Stimulated activated CD8-positive, alpha-beta memory T cell treated with anti-CD3 and anti-CD28 coated beads, Interleukin-15, amount 100 ng/mL, for 1 hour (primary cell): ENCODE measurements around the gene HYAL1.
"Not testable (repeated sequence)": the region's sequence is repeated elsewhere in the genome, so short reads cannot be mapped to it uniquely, and the experiment has no call there.

Experiments
- DNase-seq: peaks from one replicate; pipeline ENCODE4 v3.0.0-alpha.2; 2020; ENCODE audit warnings: low read depth

Gene HYAL1

DNA sequence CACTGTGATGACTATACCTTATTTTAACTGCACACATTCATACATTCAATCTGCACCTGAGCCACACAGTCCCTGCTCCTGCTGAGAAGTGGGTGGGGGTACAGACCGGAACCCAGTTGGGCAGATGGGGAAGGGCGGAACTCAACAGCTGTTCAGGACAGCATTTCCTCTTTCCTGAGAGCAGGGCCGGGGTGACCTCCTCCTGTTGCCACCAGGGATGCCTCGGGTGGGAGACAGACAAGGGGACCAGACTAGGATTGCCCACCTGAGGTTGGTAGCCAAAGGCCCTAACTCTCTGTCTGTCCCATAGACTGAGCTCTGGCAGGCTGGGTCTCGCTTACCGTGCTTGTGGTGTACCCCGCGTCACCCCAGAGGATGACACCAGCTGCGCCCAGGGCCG, 15.2 kb upstream of the HYAL1 start:
- no peak for DNase-seq

DNA sequence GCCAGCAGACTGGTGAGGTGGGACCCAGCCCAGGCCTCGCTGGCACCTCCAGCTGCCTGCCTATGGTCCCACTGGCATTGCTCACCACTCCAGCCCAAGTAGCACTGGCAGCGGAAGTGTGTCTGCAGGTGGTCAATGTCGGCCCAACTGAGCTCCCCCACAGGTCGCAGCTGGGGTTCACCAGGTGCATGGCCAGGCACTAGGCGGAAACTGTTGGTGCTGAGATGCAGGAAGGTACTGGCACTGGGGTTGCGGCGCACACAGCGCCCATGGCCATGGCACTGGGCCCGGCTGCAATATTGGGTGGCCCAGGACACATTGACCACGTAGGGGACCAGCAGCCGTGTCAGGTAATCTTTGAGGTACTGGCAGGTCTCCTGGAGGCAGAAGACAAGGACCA, 14.8 kb upstream of the HYAL1 start:
- no peak for DNase-seq

DNA sequence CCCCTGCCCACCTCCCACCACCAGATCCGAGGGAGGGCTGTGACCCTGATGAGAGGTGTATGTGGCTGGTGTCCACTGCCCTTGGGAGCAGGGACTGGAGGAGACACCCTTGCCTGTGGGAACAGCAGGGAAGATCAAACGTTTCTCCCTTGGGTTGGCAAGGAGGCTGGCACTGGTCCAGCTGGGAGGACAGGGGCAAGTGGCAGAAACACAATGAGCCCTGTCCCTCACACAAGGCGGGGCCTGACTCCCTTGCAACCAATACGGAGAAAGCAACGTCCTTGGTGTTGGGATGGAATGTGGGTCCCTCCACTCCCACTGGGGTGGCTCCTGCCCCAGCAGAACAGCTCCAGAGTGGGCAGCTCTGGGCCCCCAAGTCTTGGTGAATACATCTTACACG, 13.9 kb upstream of the HYAL1 start:
- no peak for DNase-seq

DNA sequence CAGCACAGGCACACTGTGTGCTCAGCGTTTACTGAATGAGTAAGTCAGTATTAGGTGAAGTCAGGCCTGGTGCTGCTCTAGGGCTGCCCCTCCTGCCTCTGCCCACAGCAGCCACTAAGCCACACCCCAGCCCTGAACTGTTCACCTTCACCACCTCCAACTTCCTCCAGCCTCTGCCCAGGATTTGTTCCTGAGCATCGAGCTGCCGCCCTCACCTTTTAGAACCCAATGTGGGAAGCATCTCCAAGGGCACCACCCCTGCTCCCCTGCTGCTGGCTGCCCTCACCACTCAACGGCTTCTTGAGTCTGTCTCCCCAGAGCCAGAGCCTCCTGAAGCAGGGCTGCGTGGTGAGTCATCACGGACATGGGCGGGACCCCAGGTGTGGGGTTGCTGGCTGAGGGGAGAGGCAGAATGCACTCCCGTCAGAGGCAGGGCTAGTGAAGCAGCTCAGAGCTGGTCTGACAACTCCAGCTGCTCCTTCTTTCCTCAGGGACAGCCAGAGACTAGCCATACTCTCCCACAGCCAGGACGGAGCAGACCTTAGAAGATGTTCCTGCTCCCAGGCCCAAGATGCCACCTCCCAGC, 13.4 kb upstream of the HYAL1 start:
- DNase-seq = peak; percentile 51

DNA sequence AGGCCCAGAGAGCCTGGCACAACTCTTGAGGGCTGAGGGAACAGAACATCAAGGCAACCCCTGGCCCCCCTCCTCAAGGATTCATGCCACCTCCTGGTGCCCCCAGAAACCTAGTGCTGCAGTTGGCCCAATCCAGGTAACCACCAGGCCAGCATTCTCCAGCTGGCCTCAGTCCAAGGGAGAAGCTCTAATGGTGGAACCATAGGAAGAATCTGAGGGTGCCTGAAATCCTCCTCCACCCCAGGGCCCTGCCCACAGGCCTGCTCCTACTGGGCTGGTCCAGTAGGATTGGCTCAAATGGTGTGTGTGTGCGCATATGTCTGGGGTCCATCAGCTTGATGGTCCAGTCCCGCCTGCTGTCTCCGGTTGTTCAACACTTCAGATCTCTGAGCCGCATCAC, 11.4 kb upstream of the HYAL1 start:
- no peak for DNase-seq

DNA sequence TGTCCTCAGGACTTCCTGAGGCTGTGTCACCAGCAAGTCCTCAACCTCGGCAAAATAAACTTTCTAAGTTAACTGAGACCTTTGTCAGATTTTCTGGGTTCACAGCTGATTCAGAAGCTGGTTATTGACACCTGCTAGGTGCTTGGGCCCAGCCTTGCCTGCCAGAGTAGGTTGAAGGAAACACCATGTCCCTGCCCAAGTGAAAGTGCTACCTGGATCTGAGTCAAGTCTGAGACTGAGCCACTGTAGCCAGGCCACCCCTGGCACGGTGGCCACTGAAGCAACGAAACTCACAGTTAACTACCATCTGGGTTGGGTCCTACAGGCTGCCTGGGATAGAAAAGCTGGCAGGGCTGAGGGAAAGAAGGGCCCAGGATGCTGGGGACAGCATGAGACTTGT, 11.0 kb upstream of the HYAL1 start:
- no peak for DNase-seq

DNA sequence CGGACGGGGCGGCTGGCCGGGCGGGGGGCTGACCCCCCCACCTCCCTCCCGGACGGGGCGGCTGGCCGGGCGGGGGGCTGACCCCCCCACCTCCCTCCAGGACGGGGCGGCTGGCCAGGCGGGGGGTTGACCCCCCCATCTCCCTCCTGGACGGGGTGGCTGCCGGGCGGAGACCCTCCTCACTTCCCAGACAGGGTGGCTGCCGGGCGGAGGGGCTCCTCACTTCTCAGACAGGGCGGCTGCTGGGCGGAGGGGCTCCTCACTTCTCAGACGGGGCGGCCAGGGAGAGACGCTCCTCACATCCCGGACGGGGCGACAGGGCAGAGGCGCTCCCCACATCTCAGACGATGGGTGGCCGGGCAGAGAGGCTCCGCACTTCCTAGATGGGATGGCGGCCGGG, 8.7 kb upstream of the HYAL1 start:
- not testable (repeated sequence) for DNase-seq

DNA sequence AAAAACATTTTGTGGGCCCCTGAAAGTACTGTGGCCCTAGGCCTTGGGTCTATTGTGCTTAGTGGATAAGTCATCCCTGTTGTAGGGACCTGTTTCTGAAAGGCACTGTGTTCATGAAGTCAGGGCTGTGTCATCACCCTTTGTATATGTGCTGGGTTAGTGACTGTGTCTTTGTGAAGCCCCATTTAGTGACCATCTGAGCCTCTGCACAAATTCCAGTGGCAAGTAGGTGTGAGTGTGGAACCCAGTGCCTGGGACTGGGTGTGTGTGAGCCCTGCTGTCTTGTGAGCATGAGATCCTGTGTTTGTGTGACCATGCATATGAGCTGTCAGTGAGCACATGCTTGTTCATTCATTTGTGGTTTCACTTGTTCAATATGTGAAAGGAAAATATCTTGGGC, 1.2 kb upstream of the HYAL1 start:
- no peak for DNase-seq

DNA sequence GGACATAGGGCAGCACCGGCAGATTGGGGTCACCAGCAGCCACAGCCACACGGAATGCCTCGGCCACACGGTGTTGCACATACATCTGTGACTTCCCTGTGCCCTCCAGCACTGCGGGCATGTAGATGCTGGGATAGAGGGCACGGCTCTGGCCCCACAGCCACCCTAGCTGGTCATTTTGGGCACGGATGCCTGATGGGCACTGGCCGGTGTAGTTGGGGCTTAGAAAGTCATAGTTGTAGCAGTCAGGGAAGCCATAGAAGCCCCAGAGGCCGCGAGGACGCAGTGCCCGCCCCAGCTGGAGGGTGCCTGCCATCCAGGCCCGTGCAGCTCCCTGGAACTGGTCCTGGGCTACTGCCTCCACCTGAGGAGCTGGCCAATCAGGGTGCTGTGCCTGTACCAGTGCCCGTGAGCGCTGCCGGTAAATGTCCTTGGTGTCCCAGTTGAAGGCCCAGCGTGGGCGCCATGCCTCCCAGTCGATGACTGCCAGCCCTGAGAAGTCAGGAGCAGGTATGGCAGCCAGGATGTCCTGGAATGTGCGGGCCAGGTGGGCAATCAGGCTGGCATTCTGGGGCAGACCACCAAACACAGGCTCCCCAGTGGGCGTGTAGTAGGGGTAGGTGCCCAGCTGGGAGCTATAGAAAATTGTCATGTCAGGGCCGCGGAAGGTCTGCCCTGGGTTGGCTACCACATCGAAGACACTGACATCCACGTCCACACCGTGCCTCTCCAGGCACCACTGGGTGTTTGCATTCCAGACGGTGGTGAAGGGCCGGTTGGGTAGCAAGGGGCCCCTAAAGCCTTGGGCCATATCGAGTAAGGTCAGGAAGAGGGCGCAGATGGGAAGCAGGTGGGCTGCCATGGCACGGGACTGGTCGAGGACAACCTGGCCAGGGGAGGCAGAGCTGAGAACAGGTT, 1.0 kb downstream of the HYAL1 start:
- no peak for DNase-seq

DNA sequence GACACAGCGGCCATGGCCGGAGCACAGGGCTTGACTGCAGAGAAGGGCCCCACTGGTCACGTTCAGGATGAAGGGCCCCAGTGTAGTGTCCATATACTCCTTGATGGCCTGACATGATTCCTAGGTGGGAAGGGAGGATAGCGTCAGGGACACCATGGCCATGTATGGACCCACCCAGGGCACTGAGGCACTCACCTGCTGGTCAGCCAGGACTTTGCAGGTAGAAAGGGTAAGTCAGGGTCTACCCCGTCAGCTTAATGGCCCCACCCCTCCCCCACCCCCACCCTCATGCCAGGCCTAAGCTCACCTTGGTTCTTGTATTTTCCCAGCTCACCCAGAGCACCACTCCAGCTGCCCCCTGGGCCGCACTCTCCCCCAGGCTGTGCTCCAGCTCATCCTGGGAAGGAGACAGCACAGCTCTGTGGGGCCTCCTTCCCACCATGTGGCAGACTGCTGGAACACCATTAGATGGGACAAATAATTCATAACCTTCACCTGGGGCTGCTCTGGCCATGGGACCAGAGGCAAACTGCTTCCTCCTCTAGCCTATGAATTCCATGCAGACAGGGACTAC, 2.6 kb downstream of the HYAL1 start:
- no peak for DNase-seq

DNA sequence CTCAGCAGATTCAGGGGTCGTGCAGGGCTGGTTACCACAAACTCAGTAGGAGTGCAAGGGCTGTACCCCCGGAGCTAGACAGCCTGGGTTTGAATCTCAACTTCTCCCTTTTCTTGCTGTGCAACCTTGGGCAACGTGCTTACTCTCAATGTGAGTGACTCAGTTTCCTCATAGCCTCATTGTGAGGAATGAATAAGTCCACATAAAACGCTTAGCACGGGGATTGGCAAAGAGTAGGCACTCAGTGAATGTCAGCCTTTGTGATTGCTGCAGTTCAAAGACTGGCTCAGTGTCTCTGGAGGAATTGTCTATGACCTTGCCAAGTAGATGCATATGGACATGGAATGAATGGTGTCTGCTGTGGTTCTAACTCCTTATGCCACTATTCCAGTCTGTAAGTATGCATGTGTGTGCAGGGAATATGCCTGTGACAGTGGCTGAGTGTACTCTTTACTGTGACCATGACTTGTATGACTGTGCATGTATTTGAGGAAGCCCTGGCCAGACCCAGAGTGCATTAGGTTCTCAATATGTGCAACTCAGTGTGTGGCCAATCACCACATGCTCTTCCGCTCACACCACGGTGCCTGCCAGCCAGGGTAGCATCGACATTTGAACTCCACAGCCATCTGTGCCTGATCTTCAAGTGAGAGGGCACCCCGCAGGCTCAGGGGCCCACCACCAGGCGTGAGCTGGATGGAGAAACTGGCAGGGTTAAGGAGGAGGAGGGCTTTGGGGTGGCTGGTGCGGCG, 3.3 kb downstream of the HYAL1 start:
- DNase-seq = no peak

DNA sequence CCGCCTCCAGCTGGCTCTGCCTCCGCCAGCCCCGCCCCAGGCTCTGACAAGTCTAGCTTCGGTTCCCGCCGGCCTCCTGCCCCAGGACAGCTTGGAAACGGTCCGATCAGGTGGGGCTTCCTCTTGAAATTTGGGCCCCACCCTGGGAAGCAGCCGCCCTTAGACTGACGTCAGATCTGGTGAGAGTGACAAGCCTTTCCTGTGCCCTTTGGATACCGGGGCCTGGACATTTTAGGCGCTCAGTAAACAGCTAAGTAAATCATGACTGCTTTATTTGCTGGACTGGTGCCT, 3.8 kb downstream of the HYAL1 start:
- DNase-seq = no peak

DNA sequence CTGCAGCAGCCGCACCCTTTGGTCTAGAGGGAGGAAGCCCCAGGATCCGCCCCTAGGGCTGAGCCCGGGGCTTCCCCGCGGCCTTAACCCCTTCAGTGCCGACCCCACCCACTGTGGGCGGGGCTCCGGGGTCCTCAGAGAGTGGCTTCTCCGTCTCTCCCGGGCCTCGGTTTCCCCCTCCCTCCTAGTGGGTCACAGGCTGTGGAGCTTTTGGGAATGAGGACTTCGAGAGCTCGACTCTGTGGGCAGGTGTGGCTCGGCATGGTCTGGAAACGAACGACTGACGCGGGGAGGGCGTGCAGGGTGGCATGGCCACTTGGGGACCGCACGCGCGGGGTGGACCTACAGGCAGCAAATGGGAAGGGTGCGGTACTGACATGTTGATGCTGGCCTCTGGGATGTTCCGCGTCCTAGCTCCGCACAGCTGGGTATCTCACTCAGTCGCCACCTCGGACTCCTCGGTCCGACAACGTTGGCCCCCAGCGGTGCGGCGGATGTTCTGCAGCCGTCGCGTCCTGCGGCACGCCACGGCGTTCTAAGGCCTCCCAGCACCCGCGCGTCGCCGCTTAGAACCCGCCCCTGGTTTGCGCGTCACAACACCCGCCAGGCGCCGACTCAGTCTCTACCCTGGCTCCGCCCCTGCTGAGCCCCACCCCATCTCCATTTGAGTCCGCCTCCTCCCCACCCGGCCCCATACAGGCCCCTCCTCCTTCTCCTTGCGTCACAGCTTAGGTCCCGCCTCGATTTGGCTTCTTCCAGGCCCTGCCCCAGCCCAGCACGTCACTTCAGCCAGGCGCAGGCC, 4.3 kb downstream of the HYAL1 start, which contains the start of the genes HYAL3 and NAA80:
Gene HYAL3, minus strand, starts transcription at position 570 of the 802 bp plus-strand sequence. CDS start 3,803 bp downstream, outside the sequence.
Gene NAA80, minus strand, starts transcription at position 570 of the 802 bp plus-strand sequence. CDS start 1,942 bp downstream, outside the sequence.
- DNase-seq = peak; percentile 98

DNA sequence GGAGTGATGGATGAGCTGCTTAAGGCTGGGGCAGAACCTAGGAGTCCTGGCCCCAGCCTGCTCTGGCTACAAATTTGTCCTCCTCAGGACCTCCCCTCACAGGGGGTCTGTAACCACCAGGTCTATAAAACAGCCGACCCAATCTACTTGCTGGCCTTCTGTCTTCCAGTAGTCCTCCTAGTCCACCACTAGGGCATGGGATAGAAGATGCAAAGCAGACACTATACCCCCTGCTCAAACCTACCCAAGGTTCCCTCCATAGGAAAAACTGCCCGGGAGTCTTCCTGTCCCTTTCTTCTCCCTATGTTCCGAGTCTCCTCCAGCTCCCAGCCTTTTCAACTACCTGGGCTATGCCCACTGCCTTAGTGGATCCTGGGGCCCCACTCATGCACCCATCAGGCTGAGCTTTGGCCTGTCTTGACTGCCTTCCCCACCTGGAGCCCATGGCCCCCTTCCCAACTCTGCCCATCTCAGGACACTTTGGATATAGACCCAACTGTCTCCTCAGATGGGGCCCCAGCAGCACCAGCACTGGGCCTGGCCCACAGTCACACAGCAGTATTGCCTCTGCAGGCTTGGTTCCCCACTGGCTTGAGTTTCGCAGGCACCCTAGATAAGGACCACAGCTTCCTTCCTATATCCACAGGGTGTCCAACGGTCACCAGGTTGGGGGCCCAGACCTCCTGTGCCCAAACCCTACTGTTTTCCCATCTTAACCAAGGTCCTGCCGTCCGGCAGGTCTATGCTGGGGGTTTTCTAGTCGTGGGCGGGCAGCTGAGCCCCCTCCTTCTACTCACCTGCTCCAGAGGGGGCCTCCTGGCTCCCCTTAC, 5.3 kb downstream of the HYAL1 start:
- no peak for DNase-seq

DNA sequence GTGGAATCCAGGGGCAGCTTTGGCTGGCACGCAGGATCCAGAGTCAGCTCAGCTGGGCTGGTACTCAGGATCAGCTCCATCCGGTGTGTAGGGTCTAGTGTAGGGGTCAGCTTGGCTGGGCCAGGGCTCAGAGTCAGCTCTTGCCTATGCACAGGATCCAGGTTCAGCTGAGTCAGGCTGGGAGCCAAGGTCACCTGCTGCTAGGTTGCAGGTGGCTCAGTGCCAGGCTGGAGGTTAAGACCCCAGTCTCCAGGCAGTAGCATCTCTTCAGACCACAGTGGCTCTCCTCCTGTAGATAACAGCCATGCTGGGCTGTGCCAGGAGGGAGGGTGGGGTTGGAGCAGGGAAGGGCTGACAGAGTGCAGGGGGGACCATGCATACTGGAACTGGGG, 6.0 kb downstream of the HYAL1 start:
- no peak for DNase-seq

DNA sequence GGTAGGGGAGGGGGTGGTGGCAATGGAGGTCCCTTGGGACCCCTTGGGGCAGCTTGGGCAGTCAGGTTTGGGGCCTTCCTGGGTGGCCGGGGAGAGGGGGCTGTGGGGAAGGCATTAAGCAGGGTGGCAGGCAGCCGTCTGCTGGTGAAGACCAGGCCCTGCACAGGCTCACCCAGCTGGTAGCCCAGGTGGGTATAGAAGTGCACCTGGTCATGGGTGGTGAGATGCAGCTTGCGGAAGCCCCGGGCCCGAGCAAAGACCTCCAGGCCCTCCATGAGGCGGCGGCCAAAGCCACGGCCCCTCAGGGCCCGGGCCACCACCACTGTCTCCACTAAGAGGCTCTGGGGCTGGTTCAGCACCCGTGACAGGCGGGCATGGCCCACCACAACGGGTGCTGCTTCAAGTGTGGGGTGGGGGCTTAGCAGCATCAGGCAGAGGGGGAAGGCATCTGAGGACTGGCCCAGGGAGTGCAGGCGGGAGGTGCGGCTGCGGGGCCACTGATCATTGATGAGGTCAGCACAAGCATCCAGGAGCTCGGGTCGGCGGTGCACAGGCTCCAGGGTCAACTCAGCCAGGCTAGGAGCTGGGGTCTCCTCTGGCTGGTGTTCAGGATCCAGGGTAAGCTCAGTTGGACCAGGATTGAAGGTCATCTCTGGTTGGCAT, 6.5 kb downstream of the HYAL1 start:
- DNase-seq = no peak

DNA sequence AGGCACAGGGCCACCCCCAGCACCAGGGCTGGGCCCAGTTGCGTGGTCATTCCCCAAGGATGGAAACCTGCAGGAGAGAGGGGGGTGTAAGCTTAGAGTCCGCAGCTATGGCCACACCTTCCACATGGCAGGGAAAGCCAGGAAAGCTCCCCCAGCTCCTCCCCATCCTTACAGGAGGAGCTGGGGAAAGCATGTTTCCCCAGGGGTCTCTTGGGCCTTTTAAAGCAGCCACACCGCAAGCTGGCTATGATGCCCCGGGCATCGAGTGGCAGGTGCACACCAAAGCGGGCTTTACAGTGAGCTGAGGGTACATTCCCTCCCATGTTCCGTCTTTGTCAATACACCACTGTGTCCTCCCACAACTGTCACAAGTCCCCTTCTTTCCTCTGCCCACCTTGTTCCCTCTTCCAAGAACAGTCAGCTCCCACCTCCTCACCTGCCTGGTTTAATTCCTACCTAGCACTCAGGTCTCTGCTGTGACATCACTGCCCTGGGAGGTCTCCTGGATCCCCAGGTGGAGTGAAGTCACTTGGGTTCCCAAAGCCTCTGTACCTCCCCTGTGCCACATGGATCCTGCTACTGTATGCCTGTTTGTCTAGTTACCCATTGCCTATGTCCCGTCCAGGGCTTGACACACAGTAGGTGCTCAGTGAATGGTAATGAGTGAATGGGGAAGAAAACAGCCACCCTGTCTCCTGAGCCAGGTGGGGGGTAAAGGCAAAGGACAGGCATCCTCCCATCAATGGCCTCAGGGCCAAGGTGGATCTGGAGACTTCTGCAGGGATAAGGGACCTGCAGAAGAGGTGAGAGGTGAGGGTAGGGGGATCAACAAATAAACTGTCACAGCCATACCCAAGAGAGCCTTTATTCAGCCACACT, 7.6 kb downstream of the HYAL1 start:
- DNase-seq = no peak

DNA sequence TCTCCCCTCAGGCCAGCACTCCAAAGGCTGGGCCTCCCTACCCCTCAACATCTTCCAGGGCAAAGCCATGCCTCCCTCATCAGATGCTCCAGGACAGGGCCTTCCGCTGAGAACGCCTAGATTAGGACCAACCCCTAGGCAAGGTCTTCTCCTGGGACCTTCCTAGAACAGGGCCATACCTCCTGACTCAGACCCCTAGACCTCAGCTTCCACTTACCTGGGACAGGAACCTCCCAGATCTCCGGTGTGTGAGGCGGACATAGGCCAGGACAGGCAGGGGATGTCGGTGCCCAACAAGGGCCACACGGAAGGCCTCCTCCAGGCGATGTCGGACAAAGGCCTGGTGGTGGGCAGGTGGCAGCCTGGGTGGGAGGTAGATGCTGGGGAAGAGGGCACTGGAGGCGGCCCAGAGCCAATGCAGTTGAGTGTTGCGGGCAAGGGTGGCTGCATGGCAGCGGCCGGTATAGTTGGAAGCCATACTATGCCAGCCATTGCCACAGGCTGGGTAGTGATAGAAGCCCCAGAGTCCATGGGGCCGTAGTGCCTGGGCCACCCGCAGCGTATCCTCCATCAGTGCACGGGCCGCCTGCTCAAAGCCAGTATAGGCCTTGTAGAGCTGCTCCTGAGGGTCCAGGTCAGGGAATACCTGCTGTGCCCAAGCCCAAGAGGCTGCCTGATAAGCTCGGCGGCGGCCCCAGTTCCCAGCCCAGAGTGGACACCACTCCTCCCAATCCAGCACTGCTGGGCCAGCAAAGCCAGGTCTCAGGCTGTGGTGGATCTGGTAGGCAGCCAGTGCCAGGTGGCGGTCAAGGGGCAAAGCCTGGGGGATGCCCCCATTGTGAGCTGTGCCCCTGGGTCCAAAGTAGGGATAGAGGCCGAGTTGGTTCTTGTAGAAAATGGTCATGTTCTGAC, 8.6 kb downstream of the HYAL1 start:
- DNase-seq = no peak
